C4-2B (cell line): Measurements from ENCODE around the gene PEX14.
"Not testable (repeated sequence)": the region's sequence is repeated elsewhere in the genome, so short reads cannot be mapped to it uniquely, and the experiment has no call there.

Experiments used
- H3K27ac ChIP-seq: fragments of 450-650 bp; 2 replicates; pipeline ENCODE4 v1.5.1; 2017
- CTCF ChIP-seq: fragments of 450-650 bp; conservative IDR thresholded peaks from 2 replicates; pipeline ENCODE4 v1.5.1; 2017; ENCODE audit warnings: mild to moderate bottlenecking
- ZFX ChIP-seq: fragments of 450-650 bp; IDR thresholded peaks from 2 replicates; pipeline ENCODE4 v1.6.1; 2017

PEX14 gene

GRCh38 chr1:10498231-10498630 is 23.5 kb downstream of the PEX14 start:
- H3K27ac ChIP-seq, result no peak overlapping the region
- TF ChIP-seq ZFX, result no peak
- TF ChIP-seq CTCF, result no peak

GRCh38 chr1:10502206-10502605 is 27.5 kb downstream of the PEX14 start:
- TF ChIP-seq CTCF (no peak), ZFX (no peak)
- no peak overlapping the region for H3K27ac ChIP-seq

DNA sequence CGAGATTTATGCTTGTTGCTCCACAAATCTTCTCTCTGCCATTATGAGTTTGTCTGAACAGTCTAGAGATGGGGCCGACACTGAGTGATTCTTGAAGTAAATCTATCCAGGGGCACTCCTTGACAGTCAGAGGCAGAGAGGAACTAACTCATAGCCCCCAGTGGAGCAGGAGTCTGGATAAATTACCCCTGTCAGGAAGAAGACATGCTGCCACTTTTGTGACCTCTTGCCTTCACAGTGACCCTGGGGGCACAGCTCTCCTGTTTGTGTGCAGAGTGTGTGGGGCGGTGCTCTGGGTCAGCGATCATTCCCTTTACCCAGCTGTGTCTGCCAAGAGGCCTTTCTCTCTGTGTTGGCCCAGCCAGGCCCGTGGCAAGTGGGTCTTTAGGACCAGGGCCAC is 29.5 kb downstream of the PEX14 start:
- H3K27ac ChIP-seq, result no peak overlapping the region
- TF ChIP-seq ZFX, result no peak
- no peak for TF ChIP-seq CTCF

GRCh38 chr1:10506046-10506676 is 31.4 kb downstream of the PEX14 start:
- H3K27ac ChIP-seq, result not testable (repeated sequence)

GRCh38 chr1:10506677-10507047 is 31.9 kb downstream of the PEX14 start:
- no peak overlapping the region for H3K27ac ChIP-seq
- TF ChIP-seq CTCF, result no peak
- no peak for TF ChIP-seq ZFX

DNA sequence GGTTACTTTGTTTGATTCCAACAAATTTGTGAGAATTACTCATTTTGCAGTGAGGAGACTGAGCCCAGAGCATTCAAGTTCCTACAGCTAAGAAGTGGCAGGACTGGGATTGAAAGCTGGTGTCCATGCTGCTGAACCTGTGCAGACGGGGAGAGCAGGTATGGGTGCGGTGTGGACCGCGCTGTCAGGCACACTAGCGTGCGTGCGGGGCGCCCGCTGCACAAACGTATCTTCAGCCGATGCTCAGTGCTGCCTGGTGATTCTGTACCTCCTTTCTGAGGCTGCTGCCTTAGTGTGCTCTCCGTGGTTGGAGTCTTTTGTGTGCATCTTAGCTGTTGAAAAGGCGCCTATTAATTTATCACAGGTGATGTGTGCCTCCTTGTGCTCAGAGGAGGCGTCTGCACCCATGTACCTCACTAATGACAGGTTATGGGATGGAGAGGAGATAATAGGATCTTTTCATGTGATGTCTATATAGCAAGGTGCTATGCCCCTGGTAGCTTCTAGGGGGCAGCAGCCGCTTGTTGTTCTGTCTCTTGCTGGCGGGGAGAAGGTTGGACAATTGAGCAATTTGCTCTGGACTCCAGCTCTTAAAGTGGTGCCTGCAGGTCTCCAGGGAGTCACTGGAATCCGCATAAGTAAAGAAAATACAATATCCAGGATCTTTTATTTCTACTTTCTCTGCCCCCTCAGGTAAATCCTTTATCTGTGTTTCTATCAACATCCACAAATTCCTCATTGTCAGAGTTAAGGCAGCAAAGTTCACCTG is 32.5 kb downstream of the PEX14 start:
- no peak overlapping the region for H3K27ac ChIP-seq
- TF ChIP-seq CTCF, result peak; percentile 96
- TF ChIP-seq ZFX, result no peak

GRCh38 chr1:10508511-10508951 is 33.8 kb downstream of the PEX14 start:
- no peak for TF ChIP-seq CTCF
- TF ChIP-seq ZFX, result no peak
- peak overlapping the region; percentile 94 for H3K27ac ChIP-seq
